IMR-90 (cell line): Measurements from ENCODE around the gene NOL8. TPM values are rescaled to one million over a fixed set of nuclear protein-coding genes. Genes with fewer than 3 reads are reported as not detected.

ENCODE experiments used
- ATAC-seq: fragments of 200-7000 bp; cut with Tn5 transposase; 2 replicates; pipeline ENCODE4 v1.9.1; 2020; ENCODE audit warnings: low read depth, mild to moderate bottlenecking, moderate library complexity
- BruUV-seq: library from RNA; stranded (reverse); fragments of 400-500 nt; replicated peaks from 2 replicates; lab custom pipeline; 2021; lab: Mats Ljungman, UMichigan
- CTCF ChIA-PET: fragments of 300-600 bp; formaldehyde crosslinking; extraction: SDS; loops from one replicate; lab custom pipeline; 2021; ENCODE audit warnings: antibody characterized with exemption; lab: Yijun Ruan, JAX
- POLR2A ChIA-PET: fragments of 300-600 bp; sonication (Branson Sonifier 250); formaldehyde crosslinking; loops from one replicate; lab custom pipeline; 2022; ENCODE audit warnings: antibody characterized with exemption; ENCODE audit not compliant: unreplicated experiment; lab: Charles Lee
- DNase-seq: peaks from one replicate; pipeline ENCODE4 v3.0.0; 2013
- H2AFZ ChIP-seq: replicated peaks from 2 replicates; pipeline ENCODE3; 2013; ENCODE audit warnings: low read length, mild to moderate bottlenecking; ENCODE audit not compliant: poor library complexity
- H2AK5ac ChIP-seq: 2 replicates; pipeline ENCODE4 v1.6.1; 2013; ENCODE audit warnings: low read depth, low read length, inconsistent platforms
- H2AK9ac ChIP-seq: replicated peaks from 2 replicates; pipeline ENCODE3; 2013; ENCODE audit warnings: mild to moderate bottlenecking, low read depth, low read length, moderate library complexity; ENCODE audit not compliant: poor library complexity
- H2BK120ac ChIP-seq: 2 replicates; pipeline ENCODE4 v1.6.1; 2013; ENCODE audit warnings: low read depth, low read length, inconsistent platforms
- H2BK15ac ChIP-seq: 3 replicates; pipeline ENCODE4 v1.6.1; 2013; ENCODE audit warnings: low read depth, low read length, inconsistent platforms
- H2BK20ac ChIP-seq: 2 replicates; pipeline ENCODE4 v1.6.1; 2013; ENCODE audit warnings: low read depth, mild to moderate bottlenecking, inconsistent platforms, low read length, moderate library complexity
- H2BK5ac ChIP-seq: 2 replicates; pipeline ENCODE4 v1.6.1; 2013; ENCODE audit warnings: mild to moderate bottlenecking, low read depth, low read length, inconsistent platforms; ENCODE audit not compliant: poor library complexity, severe bottlenecking
- H3K14ac ChIP-seq: replicated peaks from 2 replicates; pipeline ENCODE4 v1.6.1; 2013; ENCODE audit warnings: low read depth, low read length, inconsistent platforms
- H3K18ac ChIP-seq: 2 replicates; pipeline ENCODE4 v1.6.1; 2013; ENCODE audit warnings: low read depth, low read length, control low read depth
- H3K23ac ChIP-seq: 2 replicates; pipeline ENCODE4 v1.6.1; 2013; ENCODE audit warnings: low read depth, low read length, inconsistent platforms
- H3K27ac ChIP-seq: 2 replicates; pipeline ENCODE4 v1.5.1; 2013; ENCODE audit warnings: mild to moderate bottlenecking, control low read depth, low read length; ENCODE audit not compliant: insufficient read depth
- H3K27me3 ChIP-seq: 2 replicates; pipeline ENCODE4 v1.6.1; 2013; ENCODE audit warnings: low read length; ENCODE audit not compliant: control insufficient read depth, insufficient read depth
- H3K36me3 ChIP-seq: 2 replicates; pipeline ENCODE4 v1.6.1; 2013; ENCODE audit warnings: low read length, mixed read lengths; ENCODE audit not compliant: control insufficient read depth, insufficient read depth
- H3K4ac ChIP-seq: 2 replicates; pipeline ENCODE4 v1.6.1; 2013; ENCODE audit warnings: low read depth, low read length, inconsistent platforms
- H3K4me1 ChIP-seq: 2 replicates; pipeline ENCODE4 v1.6.1; 2013; ENCODE audit warnings: low read length, mixed read lengths; ENCODE audit not compliant: control insufficient read depth, insufficient read depth
- H3K4me2 ChIP-seq: 2 replicates; pipeline ENCODE4 v1.6.1; 2013; ENCODE audit warnings: low read depth, mild to moderate bottlenecking, control low read depth, low read length, moderate library complexity
- H3K4me3 ChIP-seq: 2 replicates; pipeline ENCODE4 v1.5.1; 2013; ENCODE audit warnings: low read depth, mild to moderate bottlenecking, control low read depth, low read length, moderate library complexity; ENCODE audit not compliant: insufficient read depth
- H3K56ac ChIP-seq: 2 replicates; pipeline ENCODE4 v1.6.1; 2013; ENCODE audit warnings: low read length, inconsistent platforms; ENCODE audit not compliant: insufficient read depth; ENCODE audit errors: extremely low read depth
- H3K79me1 ChIP-seq, 2 experiments: 2 replicates each; pipeline ENCODE4 v1.6.1; 2013; ENCODE audit warnings: low read length in 2 of 2, inconsistent platforms in 1 of 2, low read depth in 1 of 2
- H3K9ac ChIP-seq: 2 replicates; pipeline ENCODE4 v1.6.1; 2013; ENCODE audit warnings: low read depth, low read length, control low read depth
- H3K9me1 ChIP-seq: 2 replicates; pipeline ENCODE4 v1.6.1; 2013; ENCODE audit warnings: low read length, inconsistent platforms; ENCODE audit not compliant: insufficient read depth
- H3K9me3 ChIP-seq: 2 replicates; pipeline ENCODE4 v1.6.1; 2013; ENCODE audit warnings: low read length; ENCODE audit not compliant: control insufficient read depth, insufficient read depth
- H4K20me1 ChIP-seq: 2 replicates; pipeline ENCODE4 v1.6.1; 2013; ENCODE audit warnings: low read length, inconsistent platforms; ENCODE audit not compliant: insufficient read depth
- H4K5ac ChIP-seq: 2 replicates; pipeline ENCODE4 v1.6.1; 2013; ENCODE audit warnings: mild to moderate bottlenecking, low read depth, low read length, control low read depth
- H4K8ac ChIP-seq, 2 experiments: 2 replicates each; pipeline ENCODE4 v1.6.1; 2013; ENCODE audit warnings: low read depth in 2 of 2, low read length in 2 of 2, control low read depth in 1 of 2, inconsistent platforms in 1 of 2
- H4K91ac ChIP-seq: 2 replicates; pipeline ENCODE4 v1.6.1; 2013; ENCODE audit warnings: low read depth, low read length, inconsistent platforms; ENCODE audit not compliant: insufficient read depth
- CEBPB ChIP-seq: IDR thresholded peaks from 2 replicates; pipeline ENCODE4 v1.6.1; 2012; ENCODE audit warnings: low read depth, low read length, improper control_type of control experiment
- CHD1 ChIP-seq: IDR thresholded peaks from 2 replicates; pipeline ENCODE4 v1.6.1; 2012; ENCODE audit warnings: low read depth, low read length, improper control_type of control experiment
- CTCF ChIP-seq: conservative IDR thresholded peaks from 2 replicates; pipeline ENCODE4 v1.5.1; 2012; ENCODE audit warnings: mild to moderate bottlenecking, low read depth, low read length, improper control_type of control experiment
- ELK1 ChIP-seq: fragments of 150-350 bp; IDR thresholded peaks from 2 replicates; pipeline ENCODE4 v1.6.1; 2016; ENCODE audit warnings: low read depth, mild to moderate bottlenecking, low read length, moderate library complexity, borderline replicate concordance
- MAZ ChIP-seq: IDR thresholded peaks from 2 replicates; pipeline ENCODE4 v1.6.1; 2012; ENCODE audit warnings: low read depth, mild to moderate bottlenecking, low read length, improper control_type of control experiment, moderate library complexity, borderline replicate concordance
- MXI1 ChIP-seq: IDR thresholded peaks from 2 replicates; pipeline ENCODE4 v1.6.1; 2012; ENCODE audit warnings: low read depth, mild to moderate bottlenecking, low read length, moderate library complexity, borderline replicate concordance
- NFE2L2 ChIP-seq: fragments of 150-350 bp; IDR thresholded peaks from 2 replicates; pipeline ENCODE4 v1.6.1; 2016; ENCODE audit warnings: low read depth, mild to moderate bottlenecking, low read length
- POLR2A ChIP-seq: IDR thresholded peaks from 2 replicates; pipeline ENCODE4 v1.6.1; 2012; ENCODE audit warnings: mild to moderate bottlenecking, low read depth, low read length
- RAD21 ChIP-seq: IDR thresholded peaks from 2 replicates; pipeline ENCODE4 v1.6.1; 2012; ENCODE audit warnings: low read length, improper control_type of control experiment
- RCOR1 ChIP-seq: IDR thresholded peaks from 2 replicates; pipeline ENCODE4 v1.6.1; 2012; ENCODE audit warnings: mild to moderate bottlenecking, low read length, improper control_type of control experiment; ENCODE audit not compliant: insufficient replicate concordance
- RFX5 ChIP-seq: IDR thresholded peaks from 2 replicates; pipeline ENCODE4 v1.8.0; 2012; ENCODE audit warnings: low read depth, mild to moderate bottlenecking, low read length, moderate library complexity
- SMC3 ChIP-seq: fragments of 150-350 bp; IDR thresholded peaks from 2 replicates; pipeline ENCODE4 v1.6.1; 2016; ENCODE audit warnings: low read depth, mild to moderate bottlenecking, antibody characterized with exemption, low read length, moderate library complexity
- WGBS, 2 experiments: methylation state at CpG; one replicate each; pipeline versions ENCODE4 v1.1.5 to v1.1.7; 2013; ENCODE audit warnings: missing lambda C conversion rate in 2 of 2; ENCODE audit not compliant: insufficient read length in 1 of 2; ENCODE audit errors: extremely low coverage in 2 of 2; 5-methylcytosine and 5-hydroxymethylcytosine counted together
- dilution Hi-C: fragments of 300-500 bp; cut with HindIII; formaldehyde crosslinking; loops from one replicate; pipeline ENCODE4 v1.14.3; 2018; ENCODE audit warnings: low sequenced_read_pairs; ENCODE audit not compliant: unreplicated experiment
- in situ Hi-C: fragments of 300-500 bp; cut with MboI; formaldehyde crosslinking; loops from 3 replicates; pipeline ENCODE4 v1.14.3; 2019; ENCODE audit warnings: low sequenced_read_pairs, inconsistent platforms, mixed read lengths
- intact Hi-C: fragments of 100-400 bp; cut with micrococcal nuclease; formaldehyde crosslinking; loops from 2 replicates; pipeline ENCODE4 v1.10.0; 2022
- polyA plus RNA-seq, 3 experiments: library from polyadenylated mRNA; depleted of rRNA; stranded (reverse); fragments of >200 nt; gene quantifications; 2 replicates each; pipeline ENCODE4 v1.2.3, GENCODE V29; 2012; ENCODE audit warnings: low replicate concordance in 1 of 3
- total RNA-seq: library from RNA; depleted of rRNA; stranded (reverse); fragments of >200 nt; gene quantifications from 2 replicates; pipeline ENCODE4 v1.2.3, GENCODE V29; 2012

Gene NOL8
- total and polyA plus RNA-seq, 2 of the 4 experiments (the other 2 are of a cell fraction): 10.1 to 18.3 TPM

- no peak overlapping the region for H2AFZ ChIP-seq
- H3K4me1 ChIP-seq: no peaks in the 10 kb centered on the region; the same call in 1 of the 2 replicates
- H3K4me3 ChIP-seq: no peak overlapping the region
- H3K4me2 ChIP-seq: no peak overlapping the region
- no peak overlapping the region for H2AK9ac ChIP-seq
- no peak overlapping the region for H4K91ac ChIP-seq
- BruUV-seq: no TSS peak
- dilution Hi-C loops (no loop called here), intact Hi-C loops (no loop called here), in situ Hi-C loops (loop anchor here (5.0 to 25.0 kb wide), 2 partner anchors 104 to 454 kb away; no protein-coding TSS in a partner anchor)
- H3K27me3 ChIP-seq: no peaks in the 10 kb centered on the region
- ChIA-PET POLR2A (no interaction called here), CTCF (interaction anchor here (1.3 kb wide), 1 partner anchor 10 kb away, joined by 4 read pairs; no protein-coding TSS in a partner anchor)
- no peak overlapping the region for H4K8ac ChIP-seq
- no peak overlapping the region for H3K9ac ChIP-seq
- peaks cover 0 to 3% of the 10 kb centered on the region in 2 experiments; a peak in 1 of 4 replicates for H3K79me1 ChIP-seq
- H3K18ac ChIP-seq: no peak overlapping the region
- no peaks in the 10 kb centered on the region for H3K9me3 ChIP-seq
- H3K56ac ChIP-seq: no peak overlapping the region
- H2BK15ac ChIP-seq: no peak overlapping the region
- H3K36me3 ChIP-seq: no peaks in the 10 kb centered on the region
- no peak overlapping the region for H2BK120ac ChIP-seq
- no peak overlapping the region for H4K5ac ChIP-seq
- no peaks in the 10 kb centered on the region for H3K9me1 ChIP-seq
- no peak overlapping the region for H3K23ac ChIP-seq
- DNase-seq (no peak), ATAC-seq (no peak)
- H2BK5ac ChIP-seq: no peak overlapping the region
- no peak overlapping the region for H2BK20ac ChIP-seq
- H4K20me1 ChIP-seq: no peaks in the 10 kb centered on the region
- no peak overlapping the region for H3K4ac ChIP-seq
- H3K27ac ChIP-seq: no peak overlapping the region; the same call in 1 of the 2 replicates
- TF ChIP-seq POLR2A (no peak), RFX5 (no peak), MAZ (no peak), CTCF (no peak), RAD21 (no peak), NFE2L2 (no peak), CEBPB (no peak), MXI1 (no peak), CHD1 (no peak), RCOR1 (no peak), ELK1 (no peak), SMC3 (no peak)
- no peak overlapping the region for H3K14ac ChIP-seq
- H2AK5ac ChIP-seq: no peak overlapping the region
- WGBS, 2 experiments: 88% methylated on average over 2 of the region's 2 CpGs; no CpG with 5 or more reads in 1 of the 2 experiments
These were observed 8.1 kb upstream of the NOL8 start for GRCh38 chr9:92333282-92333634.
